ENCODE results near the gene ANKRD61.

DNA sequence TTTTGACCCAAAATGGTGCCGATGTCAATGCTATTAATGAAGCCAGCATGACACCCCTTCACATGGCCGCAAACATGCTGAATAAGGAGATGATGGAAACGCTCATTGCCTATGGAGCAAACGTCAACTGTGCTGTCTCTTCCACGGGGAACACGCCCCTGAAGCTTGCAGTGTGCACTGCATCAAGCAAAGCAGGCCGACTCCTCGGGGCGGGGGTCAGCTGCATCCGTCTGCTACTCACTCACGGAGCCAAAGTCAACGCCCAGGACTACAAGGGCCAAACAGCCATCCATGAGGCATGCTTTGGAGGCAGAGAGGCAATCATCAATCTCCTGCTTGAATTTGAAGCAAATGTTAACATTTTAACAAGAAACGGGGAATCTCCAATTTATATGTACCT lies 4.5 kb downstream of the ANKRD61 start:
- TF ChIP-seq, protein P1, sequence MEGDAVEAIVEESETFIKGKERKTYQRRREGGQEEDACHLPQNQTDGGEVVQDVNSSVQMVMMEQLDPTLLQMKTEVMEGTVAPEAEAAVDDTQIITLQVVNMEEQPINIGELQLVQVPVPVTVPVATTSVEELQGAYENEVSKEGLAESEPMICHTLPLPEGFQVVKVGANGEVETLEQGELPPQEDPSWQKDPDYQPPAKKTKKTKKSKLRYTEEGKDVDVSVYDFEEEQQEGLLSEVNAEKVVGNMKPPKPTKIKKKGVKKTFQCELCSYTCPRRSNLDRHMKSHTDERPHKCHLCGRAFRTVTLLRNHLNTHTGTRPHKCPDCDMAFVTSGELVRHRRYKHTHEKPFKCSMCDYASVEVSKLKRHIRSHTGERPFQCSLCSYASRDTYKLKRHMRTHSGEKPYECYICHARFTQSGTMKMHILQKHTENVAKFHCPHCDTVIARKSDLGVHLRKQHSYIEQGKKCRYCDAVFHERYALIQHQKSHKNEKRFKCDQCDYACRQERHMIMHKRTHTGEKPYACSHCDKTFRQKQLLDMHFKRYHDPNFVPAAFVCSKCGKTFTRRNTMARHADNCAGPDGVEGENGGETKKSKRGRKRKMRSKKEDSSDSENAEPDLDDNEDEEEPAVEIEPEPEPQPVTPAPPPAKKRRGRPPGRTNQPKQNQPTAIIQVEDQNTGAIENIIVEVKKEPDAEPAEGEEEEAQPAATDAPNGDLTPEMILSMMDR (IDR thresholded peaks at IDR 0.05; ENCODE audit: low read length) = no peak
- TF ChIP-seq EZH2 (IDR thresholded peaks at IDR 0.05; ENCODE audit: borderline replicate concordance, low read length) = no peak
